Measurements from ENCODE around the gene UNC80. TPM values are rescaled to one million over a fixed set of nuclear protein-coding genes. Genes with fewer than 3 reads are reported as not detected.

Gene UNC80
- total and polyA plus RNA-seq, 2 of the 4 experiments (the other 2 are of a cell fraction) = not detected

DNA sequence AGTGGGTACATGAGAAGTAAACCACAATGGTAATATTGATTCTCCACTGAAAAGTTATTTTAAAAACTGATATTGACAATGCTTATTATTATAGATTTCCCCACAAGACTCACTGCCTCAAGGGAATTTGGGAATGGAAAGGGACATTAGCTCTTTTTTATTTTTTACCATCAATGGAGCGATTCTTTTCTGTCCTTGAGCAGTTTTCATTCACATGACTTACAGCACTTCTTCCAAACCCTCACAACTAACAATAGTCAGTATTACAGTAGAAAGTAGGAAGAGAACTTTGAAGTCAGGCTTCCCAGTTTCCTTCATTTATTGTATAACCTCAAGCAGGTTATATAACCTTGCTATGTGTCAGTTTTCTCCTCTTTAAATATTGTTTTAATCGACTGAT lies 4.3 kb upstream of the UNC80 start:
- in situ Hi-C loops (cut with MboI; ENCODE audit: low sequenced_read_pairs) (no loop called here), dilution Hi-C loops (cut with HindIII; ENCODE audit: low sequenced_read_pairs, unreplicated experiment) (no loop called here), intact Hi-C loops (cut with micrococcal nuclease) (no loop called here)
- H2BK120ac ChIP-seq (ENCODE audit: low read depth, low read length) = no peak overlapping the region
- no peak overlapping the region for H3K9ac ChIP-seq (ENCODE audit: low read depth, low read length)
- H4K20me1 ChIP-seq (ENCODE audit: insufficient read depth, low read length) = no peaks in the 10 kb centered on the region
- no peak overlapping the region for H2BK20ac ChIP-seq (ENCODE audit: low read depth, low read length)
- no peak overlapping the region for H3K4ac ChIP-seq (ENCODE audit: low read depth, low read length)
- no peak overlapping the region for H4K8ac ChIP-seq (ENCODE audit: low read depth in 2 of 2, low read length in 2 of 2)
- no peak overlapping the region for H3K14ac ChIP-seq (replicated peaks; ENCODE audit: low read depth, low read length)
- no peak overlapping the region for H4K91ac ChIP-seq (ENCODE audit: insufficient read depth, low read depth, low read length)
- H3K4me3 ChIP-seq (ENCODE audit: insufficient read depth, low read depth, low read length) = no peak overlapping the region
- CTCF ChIA-PET = no interaction called here
- H3K4me2 ChIP-seq (ENCODE audit: low read depth, low read length) = no peak overlapping the region
- no TSS peak for BruUV-seq (replicated peaks)
- TF ChIP-seq MAFK (IDR thresholded peaks at IDR 0.05; ENCODE audit: low read depth, low read length) = no peak
- H3K27ac ChIP-seq (ENCODE audit: insufficient read depth, low read length) = no peak overlapping the region
- no peak overlapping the region for H4K5ac ChIP-seq (ENCODE audit: low read depth, low read length)
- ATAC-seq (ENCODE audit: low read depth) (no peak), DNase-seq (no peak)
- H3K27me3 ChIP-seq (ENCODE audit: control insufficient read depth, insufficient read depth, low read length) = no peaks in the 10 kb centered on the region
- no peak overlapping the region for H2AFZ ChIP-seq (replicated peaks; ENCODE audit: low read length, poor library complexity)
- H2AK5ac ChIP-seq (ENCODE audit: low read depth, low read length) = no peak overlapping the region
- WGBS, 2 experiments (ENCODE audit: extremely low coverage in 2 of 2, insufficient read length in 1 of 2) = no CpG with 5 or more reads among the region's 2 CpGs
- H3K18ac ChIP-seq (ENCODE audit: low read depth, low read length) = no peak overlapping the region
- no peak overlapping the region for H2BK15ac ChIP-seq (ENCODE audit: low read depth, low read length)
- H2AK9ac ChIP-seq (replicated peaks; ENCODE audit: low read depth, low read length, poor library complexity) = no peak overlapping the region
- no peak overlapping the region for H3K56ac ChIP-seq (ENCODE audit: extremely low read depth, insufficient read depth, low read length)
- POLR2A ChIA-PET (ENCODE audit: unreplicated experiment) = no interaction called here
- no peak overlapping the region for H3K23ac ChIP-seq (ENCODE audit: low read depth, low read length)
- no peaks in the 10 kb centered on the region for H3K4me1 ChIP-seq (ENCODE audit: control insufficient read depth, insufficient read depth, low read length)
- peaks cover 7% of the 10 kb centered on the region; the same call in 1 of the 2 replicates for H3K9me3 ChIP-seq (ENCODE audit: control insufficient read depth, insufficient read depth, low read length)
- no peak overlapping the region for H2BK5ac ChIP-seq (ENCODE audit: low read depth, low read length, poor library complexity, severe bottlenecking)
- no peaks in the 10 kb centered on the region for H3K9me1 ChIP-seq (ENCODE audit: insufficient read depth, low read length)
- no peaks in the 10 kb centered on the region for H3K79me1 ChIP-seq (ENCODE audit: low read depth in 1 of 2, low read length in 2 of 2)
- H3K36me3 ChIP-seq (ENCODE audit: control insufficient read depth, insufficient read depth, low read length) = no peaks in the 10 kb centered on the region

Measured in IMR-90 (cell line).